Type B pancreatic cell (in vitro differentiated cells): ENCODE data around the gene CD8A. TPM values are rescaled to one million over a fixed set of nuclear protein-coding genes. Genes with fewer than 3 reads are reported as not detected.
A peak's percentile ranks its signal among the peaks of the same experiment; 100 is the strongest.
"Not testable (repeated sequence)": the region's sequence is repeated elsewhere in the genome, so short reads cannot be mapped to it uniquely, and the experiment has no call there.

ENCODE experiments used
- DNase-seq: peaks from one replicate; pipeline ENCODE4 v3.0.0; 2021; ENCODE audit warnings: mixed read lengths; ENCODE audit not compliant: unreplicated experiment; ENCODE audit errors: extremely low spot score
- H3K27ac Mint-ChIP-seq: 2 replicates; pipeline ENCODE4 v1.8.0; 2021; ENCODE audit warnings: mild to moderate bottlenecking, mixed read lengths
- H3K27me3 Mint-ChIP-seq: 2 replicates; pipeline ENCODE4 v1.8.0; 2021; ENCODE audit warnings: mixed read lengths
- H3K36me3 Mint-ChIP-seq: 2 replicates; pipeline ENCODE4 v1.8.0; 2021; ENCODE audit warnings: mixed read lengths
- H3K4me1 Mint-ChIP-seq: one replicate; pipeline ENCODE4 v1.8.0; 2021; ENCODE audit warnings: mixed read lengths; ENCODE audit not compliant: unreplicated experiment
- H3K4me3 Mint-ChIP-seq: 2 replicates; pipeline ENCODE4 v1.8.0; 2021; ENCODE audit warnings: mild to moderate bottlenecking, mixed read lengths
- H3K9me3 Mint-ChIP-seq: 2 replicates; pipeline ENCODE4 v1.8.0; 2021; ENCODE audit warnings: mixed read lengths
- long read RNA-seq: library from polyadenylated mRNA; unstranded; transcript quantifications from one replicate; pipeline ENCODE4 v2.0.0, GENCODE V29; 2020
- total RNA-seq: library from RNA; stranded (reverse); gene quantifications from 2 replicates; pipeline ENCODE4 v1.2.1, GENCODE V29; 2021; ENCODE audit warnings: low replicate concordance
- TF ChIP-seq, protein P1 (sequence below): fragments of 200-600 bp; sonication (generic); conservative IDR thresholded peaks from 2 replicates; pipeline ENCODE4 v1.5.0; 2021; ENCODE audit warnings: antibody characterized with exemption, mild to moderate bottlenecking

CD8A gene
- 0.17 and 0.34 TPM in 2 replicates for total RNA-seq
- long read RNA-seq, partial matches to known transcripts = 0 of 1 reads
- long read RNA-seq, other reads (novel, unspliced or antisense) = 1 of 1 reads

DNA sequence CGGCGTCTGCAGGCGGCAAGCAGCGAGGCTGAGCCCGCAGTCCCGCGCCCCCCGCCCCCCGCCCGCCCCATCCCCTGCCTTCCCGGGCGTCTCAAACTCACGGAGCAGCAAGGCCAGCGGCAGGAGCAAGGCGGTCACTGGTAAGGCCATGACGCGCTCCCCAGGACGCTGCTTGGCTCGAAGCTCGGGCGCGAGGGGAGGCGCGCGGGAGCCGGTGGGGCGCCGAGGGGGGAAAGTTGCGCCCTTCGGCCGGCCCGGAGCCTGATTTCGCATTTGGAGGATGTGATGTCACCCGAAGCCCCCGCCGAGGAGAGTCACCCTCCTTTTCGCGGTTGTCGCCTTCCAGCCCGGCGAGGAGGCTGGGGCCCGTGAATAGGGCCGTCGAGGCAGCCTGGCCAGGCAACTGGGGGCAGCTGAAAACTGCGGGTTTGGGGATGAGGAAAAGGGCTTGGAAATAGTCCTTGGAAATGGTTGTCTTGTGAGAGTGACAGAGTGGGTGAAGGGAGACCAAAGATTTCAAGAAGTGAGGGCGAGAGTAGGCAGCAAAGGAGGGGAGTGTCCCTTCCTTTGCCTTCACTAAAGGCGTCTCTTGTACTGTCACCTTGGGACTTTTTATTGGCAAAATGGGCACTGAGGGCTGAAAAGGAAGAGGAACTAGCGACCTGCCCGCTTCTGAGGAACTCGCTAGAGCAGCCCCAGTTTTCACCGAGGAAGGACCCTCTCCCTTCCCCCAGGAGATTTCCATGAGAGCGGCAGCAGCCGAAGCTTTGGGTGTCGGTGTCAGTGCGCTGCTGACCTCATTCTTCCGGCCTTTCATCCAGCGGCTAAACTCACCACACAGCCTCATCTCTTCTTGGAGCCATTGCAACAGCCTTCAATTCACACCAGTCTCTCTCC, at the start of gene CD8A:
Gene CD8A (minus strand): TSS at position 238 of the 897 bp plus-strand sequence. CDS start 88 bp downstream, at position 150.
- TF ChIP-seq, protein P1, sequence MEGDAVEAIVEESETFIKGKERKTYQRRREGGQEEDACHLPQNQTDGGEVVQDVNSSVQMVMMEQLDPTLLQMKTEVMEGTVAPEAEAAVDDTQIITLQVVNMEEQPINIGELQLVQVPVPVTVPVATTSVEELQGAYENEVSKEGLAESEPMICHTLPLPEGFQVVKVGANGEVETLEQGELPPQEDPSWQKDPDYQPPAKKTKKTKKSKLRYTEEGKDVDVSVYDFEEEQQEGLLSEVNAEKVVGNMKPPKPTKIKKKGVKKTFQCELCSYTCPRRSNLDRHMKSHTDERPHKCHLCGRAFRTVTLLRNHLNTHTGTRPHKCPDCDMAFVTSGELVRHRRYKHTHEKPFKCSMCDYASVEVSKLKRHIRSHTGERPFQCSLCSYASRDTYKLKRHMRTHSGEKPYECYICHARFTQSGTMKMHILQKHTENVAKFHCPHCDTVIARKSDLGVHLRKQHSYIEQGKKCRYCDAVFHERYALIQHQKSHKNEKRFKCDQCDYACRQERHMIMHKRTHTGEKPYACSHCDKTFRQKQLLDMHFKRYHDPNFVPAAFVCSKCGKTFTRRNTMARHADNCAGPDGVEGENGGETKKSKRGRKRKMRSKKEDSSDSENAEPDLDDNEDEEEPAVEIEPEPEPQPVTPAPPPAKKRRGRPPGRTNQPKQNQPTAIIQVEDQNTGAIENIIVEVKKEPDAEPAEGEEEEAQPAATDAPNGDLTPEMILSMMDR = no peak
- peaks cover 89% of the 10 kb centered on the region for H3K27me3 Mint-ChIP-seq
- H3K27ac Mint-ChIP-seq = peak within 1 kb of the TSS; percentile 19
- no peak for DNase-seq
- H3K4me3 Mint-ChIP-seq = peak within 1 kb of the TSS; percentile 72
- peaks cover 2% of the 10 kb centered on the region for H3K9me3 Mint-ChIP-seq
- no peaks in the 10 kb centered on the region for H3K36me3 Mint-ChIP-seq
- peaks cover 9% of the 10 kb centered on the region for H3K4me1 Mint-ChIP-seq

- not testable (repeated sequence) for H3K36me3 Mint-ChIP-seq, H3K4me3 Mint-ChIP-seq, H3K27me3 Mint-ChIP-seq, DNase-seq, H3K27ac Mint-ChIP-seq, H3K4me1 Mint-ChIP-seq, H3K9me3 Mint-ChIP-seq
Measured at GRCh38 chr2:86839871-86840548, 49.3 kb upstream of the CD8A start.

DNA sequence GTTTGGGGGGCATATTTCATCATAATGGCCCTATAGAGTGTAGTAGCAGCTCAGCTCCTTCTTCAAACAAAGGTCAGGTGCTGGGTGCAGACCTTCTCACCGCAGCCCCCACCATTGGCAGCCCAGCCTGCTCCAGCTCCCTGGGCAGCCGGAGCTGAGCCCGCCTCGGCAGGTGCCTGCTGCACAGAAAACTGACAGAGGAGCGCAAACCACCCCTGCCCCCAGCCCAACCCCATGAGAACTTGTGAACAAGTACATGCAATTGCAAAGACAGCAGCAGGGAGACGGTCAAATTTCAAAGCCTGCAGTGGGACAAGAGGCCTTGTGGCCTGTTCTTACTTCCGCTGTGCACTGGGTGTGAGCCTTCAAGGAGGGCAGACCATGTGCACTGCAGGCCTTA, 48.7 kb upstream of the CD8A start:
- H3K27me3 Mint-ChIP-seq, H3K9me3 Mint-ChIP-seq, H3K4me1 Mint-ChIP-seq, DNase-seq, H3K4me3 Mint-ChIP-seq, H3K27ac Mint-ChIP-seq, H3K36me3 Mint-ChIP-seq: not testable (repeated sequence)

DNA sequence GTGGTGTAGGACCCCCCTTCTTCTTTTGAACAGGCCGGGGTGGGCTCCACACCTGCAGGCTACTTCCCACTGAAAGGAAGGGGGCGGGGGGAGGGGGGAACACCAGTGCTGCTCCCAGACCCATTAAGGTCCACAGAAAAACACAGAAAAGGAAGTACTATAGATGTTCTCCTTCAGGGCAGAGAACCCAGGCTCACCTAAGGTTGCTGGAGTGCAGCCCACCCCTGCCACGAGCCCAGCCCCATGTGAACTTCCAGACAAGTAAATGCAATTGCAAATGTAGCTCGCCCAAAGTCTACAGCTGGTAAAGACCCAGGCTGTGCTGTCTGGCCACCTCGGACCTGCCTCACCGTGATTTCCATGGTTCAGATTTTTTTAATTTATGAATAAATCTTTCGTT, 47.0 kb upstream of the CD8A start:
- H3K36me3 Mint-ChIP-seq, H3K27me3 Mint-ChIP-seq, H3K9me3 Mint-ChIP-seq, H3K4me3 Mint-ChIP-seq, DNase-seq, H3K27ac Mint-ChIP-seq, H3K4me1 Mint-ChIP-seq: not testable (repeated sequence)

DNA sequence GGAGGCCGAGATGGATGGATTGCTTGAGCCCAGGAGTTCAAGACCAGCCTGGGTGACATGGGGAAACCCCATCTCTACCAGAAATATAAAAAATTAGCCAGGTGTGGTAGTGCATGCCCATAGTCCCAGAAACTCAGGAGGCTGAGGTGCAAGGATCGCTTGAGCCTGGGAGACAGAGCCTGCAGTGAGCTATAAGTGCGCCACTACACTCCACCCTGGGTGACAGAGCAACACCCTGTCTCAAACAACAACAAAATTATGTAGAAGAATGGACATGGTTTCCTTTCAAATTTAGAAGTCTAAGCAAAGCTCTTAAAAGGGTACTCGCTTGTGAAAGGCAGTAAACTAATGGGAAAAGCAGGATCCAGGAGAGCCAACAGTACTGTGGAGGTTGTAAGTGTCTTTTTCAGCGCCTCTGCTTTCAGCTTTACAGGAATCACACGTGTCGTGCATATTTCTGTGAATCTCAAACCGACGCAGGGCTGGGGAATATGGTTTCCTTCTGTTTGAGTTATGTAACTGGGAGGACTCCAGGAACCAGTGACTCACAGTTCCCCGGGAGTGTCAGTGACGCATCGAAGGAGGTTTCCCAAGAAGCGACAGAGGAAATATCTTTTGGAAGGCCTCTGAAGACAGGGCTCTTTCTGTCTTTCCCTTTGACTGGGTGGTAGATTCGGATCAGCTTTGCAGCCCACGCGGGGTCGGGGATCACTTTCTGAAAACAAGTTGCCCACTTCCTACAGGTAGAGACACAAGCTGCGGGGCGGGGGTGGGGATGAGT, 46.4 kb upstream of the CD8A start:
- H3K27ac Mint-ChIP-seq = peak overlapping the region; percentile 53
- H3K36me3 Mint-ChIP-seq, DNase-seq: not testable (repeated sequence)

DNA sequence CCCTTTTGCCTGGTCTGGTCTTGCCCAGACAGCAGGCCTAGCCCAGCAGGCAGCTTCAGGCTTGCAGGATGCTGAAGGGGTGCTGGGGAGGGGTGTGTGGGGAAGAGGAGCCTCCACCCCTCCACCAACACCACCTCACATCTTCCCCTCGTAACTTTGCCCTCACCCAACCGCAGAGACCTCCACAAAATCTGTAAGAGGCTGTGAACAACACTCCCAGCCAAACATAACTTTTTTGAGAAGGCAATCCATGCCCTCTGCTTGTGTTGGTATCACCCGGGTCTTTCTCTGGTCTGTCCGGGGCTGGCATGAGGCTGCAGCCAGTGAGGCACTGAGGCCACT, 44.8 kb upstream of the CD8A start:
- H3K9me3 Mint-ChIP-seq, DNase-seq, H3K4me3 Mint-ChIP-seq, H3K36me3 Mint-ChIP-seq, H3K27ac Mint-ChIP-seq, H3K4me1 Mint-ChIP-seq, H3K27me3 Mint-ChIP-seq: not testable (repeated sequence)

More for the DNA sequence above, 46.4 kb upstream of the CD8A start:
- not testable (repeated sequence) for H3K9me3 Mint-ChIP-seq, H3K4me3 Mint-ChIP-seq, H3K4me1 Mint-ChIP-seq, H3K27me3 Mint-ChIP-seq

DNA sequence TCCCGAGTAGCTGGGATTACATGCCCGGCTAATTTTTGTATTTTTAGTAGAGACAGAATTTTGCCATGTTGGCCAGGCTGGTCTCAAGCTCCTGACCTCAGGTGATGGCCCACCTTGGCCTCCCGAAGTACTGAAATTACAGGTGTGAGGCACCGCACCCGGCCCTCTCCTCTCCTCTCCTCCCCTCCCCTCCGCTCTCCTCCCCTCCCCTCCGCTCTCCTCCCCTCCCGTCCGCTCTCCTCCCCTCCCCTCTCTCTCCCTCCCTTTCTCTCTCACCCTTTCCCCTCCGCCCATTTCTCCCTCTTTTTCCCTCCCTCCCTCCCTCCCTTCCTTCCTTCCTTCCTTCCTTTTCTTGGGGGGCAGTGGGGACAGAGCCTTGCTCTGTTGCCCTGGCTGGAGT, 42.6 kb upstream of the CD8A start:
- H3K27ac Mint-ChIP-seq = no peak overlapping the region
- peaks cover 6% of the 10 kb centered on the region for H3K4me1 Mint-ChIP-seq
- no peak for DNase-seq
- peaks cover 9% of the 10 kb centered on the region for H3K27me3 Mint-ChIP-seq
- no peak overlapping the region for H3K4me3 Mint-ChIP-seq
- H3K9me3 Mint-ChIP-seq = no peaks in the 10 kb centered on the region
- H3K36me3 Mint-ChIP-seq = no peaks in the 10 kb centered on the region
- TF ChIP-seq, protein P1 = no peak
